PC-3 (cell line): ENCODE data around the gene OR2W3. TPM values are rescaled to one million over a fixed set of nuclear protein-coding genes. Genes with fewer than 3 reads are reported as not detected.

Experiments used
- ATAC-seq: fragments of 200-7000 bp; cut with Tn5 transposase; 2 replicates; pipeline ENCODE4 v1.9.1; 2020; ENCODE audit warnings: mild to moderate bottlenecking, moderate library complexity
- BruUV-seq: library from RNA; stranded (reverse); fragments of 400-500 nt; replicated peaks from 2 replicates; lab custom pipeline; 2021; lab: Mats Ljungman, UMichigan
- CTCF ChIA-PET: fragments of 300-600 bp; sonication (Branson Sonifier 250); formaldehyde crosslinking; loops from one replicate; lab custom pipeline; 2022; ENCODE audit warnings: antibody characterized with exemption; lab: Charles Lee
- POLR2A ChIA-PET: fragments of 300-600 bp; sonication (Branson Sonifier 250); formaldehyde crosslinking; loops from one replicate; lab custom pipeline; 2022; ENCODE audit warnings: antibody characterized with exemption; ENCODE audit not compliant: unreplicated experiment; lab: Charles Lee
- DNase-seq: peaks from one replicate; pipeline ENCODE4 v3.0.0-alpha.2; 2015
- H2AFZ ChIP-seq: fragments of 300-600 bp; sonication (generic); 2 replicates; pipeline ENCODE4 v1.6.0; 2016; ENCODE audit warnings: antibody characterized with exemption, low read length
- H3F3A ChIP-seq: fragments of 300-600 bp; sonication (generic); one replicate; pipeline ENCODE4 v1.6.0; 2017; ENCODE audit warnings: antibody characterized with exemption, low read length, control low read depth, mild to moderate bottlenecking; ENCODE audit not compliant: unreplicated experiment
- H3K27ac ChIP-seq: fragments of 300-600 bp; sonication (generic); 2 replicates; pipeline ENCODE4 v1.5.1; 2016; ENCODE audit warnings: mild to moderate bottlenecking, low read length
- H3K27me3 ChIP-seq: fragments of 300-600 bp; sonication (generic); 2 replicates; pipeline ENCODE4 v1.6.1; 2016; ENCODE audit warnings: low read length, mixed read lengths
- H3K36me3 ChIP-seq: fragments of 300-600 bp; sonication (generic); 2 replicates; pipeline ENCODE4 v1.6.1; 2016; ENCODE audit warnings: low read depth, mixed run types, low read length, mixed read lengths
- H3K4me1 ChIP-seq: fragments of 300-600 bp; sonication (generic); 2 replicates; pipeline ENCODE4 v1.5.1; 2016; ENCODE audit warnings: low read length; ENCODE audit not compliant: insufficient read depth
- H3K4me2 ChIP-seq: fragments of 300-600 bp; sonication (generic); 2 replicates; pipeline ENCODE4 v1.6.0; 2016; ENCODE audit warnings: low read length
- H3K4me3 ChIP-seq: fragments of 300-600 bp; sonication (generic); 2 replicates; pipeline ENCODE4 v1.5.1; 2016; ENCODE audit warnings: mild to moderate bottlenecking, low read length, mixed read lengths
- H3K79me2 ChIP-seq: fragments of 300-600 bp; sonication (generic); 2 replicates; pipeline ENCODE4 v1.6.1; 2017; ENCODE audit warnings: low read length, mixed read lengths
- H3K9ac ChIP-seq: fragments of 300-600 bp; sonication (generic); 2 replicates; pipeline ENCODE4 v1.6.0; 2016; ENCODE audit warnings: mild to moderate bottlenecking, low read length
- H3K9me2 ChIP-seq: fragments of 300-600 bp; sonication (generic); replicated peaks from 2 replicates; pipeline ENCODE4 v1.6.1; 2016; ENCODE audit warnings: mixed run types, low read length, mixed read lengths
- H3K9me3 ChIP-seq: fragments of 300-600 bp; sonication (generic); 2 replicates; pipeline ENCODE4 v1.6.1; 2016; ENCODE audit warnings: low read length, mixed read lengths
- H4K20me1 ChIP-seq: fragments of 300-600 bp; sonication (generic); 2 replicates; pipeline ENCODE4 v1.6.1; 2016; ENCODE audit warnings: low read length, mixed read lengths
- CTCF ChIP-seq: fragments of 300-600 bp; sonication (generic); conservative IDR thresholded peaks from 2 replicates; pipeline ENCODE4 v1.5.1; 2017; ENCODE audit warnings: antibody characterized with exemption, low read depth, mild to moderate bottlenecking, low read length
- EZH2 ChIP-seq: fragments of 300-600 bp; sonication (generic); IDR thresholded peaks from one replicate; pipeline ENCODE4 v1.6.1; 2017; ENCODE audit warnings: antibody characterized with exemption, mild to moderate bottlenecking, low read length; ENCODE audit not compliant: unreplicated experiment
- EZH2phosphoT487 ChIP-seq: fragments of 300-600 bp; sonication (generic); IDR thresholded peaks from 2 replicates; pipeline ENCODE4 v1.6.1; 2018; ENCODE audit warnings: mild to moderate bottlenecking, antibody characterized with exemption, low read length, borderline replicate concordance
- intact Hi-C: fragments of 100-400 bp; cut with micrococcal nuclease; formaldehyde crosslinking; loops from 2 replicates; pipeline ENCODE4 v1.9.0; 2023
- total RNA-seq: library from RNA; depleted of rRNA; stranded (reverse); fragments of >200 nt; gene quantifications from 2 replicates; pipeline ENCODE4 v1.2.3, GENCODE V29; 2014

Gene OR2W3
- total RNA-seq, 1 experiment from 2014 or later, result 4.5 TPM

DNA sequence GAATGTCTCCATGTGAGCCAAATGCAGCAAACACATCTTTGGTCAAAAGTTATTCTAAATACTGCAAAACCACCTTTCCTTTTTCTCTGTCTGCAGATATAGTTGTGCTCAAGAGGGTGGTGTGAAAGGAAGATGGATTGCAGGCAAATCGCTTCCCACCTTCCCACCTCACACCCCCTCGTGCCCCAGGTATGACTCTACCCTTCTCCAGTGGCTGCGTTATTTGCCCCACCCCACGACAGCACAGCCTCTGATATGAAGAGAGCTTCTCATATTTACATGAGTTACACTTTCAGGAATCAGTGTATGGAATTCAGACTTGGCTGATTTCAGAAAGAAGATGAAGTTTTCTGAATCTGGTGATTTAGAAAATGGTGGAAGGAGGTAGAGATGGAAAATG lies 32.6 kb upstream of the OR2W3 start:
- BruUV-seq, result no TSS peak
- Histone ChIP-seq H3K27me3 (no peaks in the 10 kb centered on the region), H3K79me2 (peaks cover 31% of the 10 kb centered on the region), H3K4me3 (no peak overlapping the region), H3K9ac (no peak overlapping the region), H3K9me3 (no peaks in the 10 kb centered on the region), H2AFZ (no peak overlapping the region), H3K4me1 (peaks cover 9% of the 10 kb centered on the region; the same call in 1 of the 2 replicates), H3K9me2 (no peaks in the 10 kb centered on the region), H3K36me3 (peaks cover 34% of the 10 kb centered on the region; the same call in 1 of the 2 replicates), H3F3A (no peaks in the 10 kb centered on the region), H4K20me1 (0 out of 2 replicates have a peak, but pooled peaks cover 4% of the 10 kb centered on the region), H3K4me2 (no peak overlapping the region), H3K27ac (no peak overlapping the region)
- TF ChIP-seq CTCF (no peak), EZH2phosphoT487 (no peak), EZH2 (no peak)
- intact Hi-C loops, result no loop called here
- DNase-seq (no peak), ATAC-seq (no peak)
- CTCF ChIA-PET, result no interaction called here
- POLR2A ChIA-PET, result no interaction called here

- peaks cover 13% of the 10 kb centered on the region for H3K79me2 ChIP-seq
- ChIA-PET CTCF (no interaction called here), POLR2A (no interaction called here)
- H4K20me1 ChIP-seq, result no peaks in the 10 kb centered on the region
- ATAC-seq (no peak), DNase-seq (no peak)
- no peak overlapping the region for H2AFZ ChIP-seq
- no peaks in the 10 kb centered on the region for H3K9me3 ChIP-seq
- peaks cover 51% of the 10 kb centered on the region for H3K36me3 ChIP-seq
- BruUV-seq, result no TSS peak
- no peak overlapping the region for H3K9ac ChIP-seq
- intact Hi-C loops, result no loop called here
- no peak overlapping the region for H3K4me3 ChIP-seq
- H3F3A ChIP-seq, result no peaks in the 10 kb centered on the region
- H3K27ac ChIP-seq, result no peak overlapping the region
- H3K4me1 ChIP-seq, result no peaks in the 10 kb centered on the region
- no peak for TF ChIP-seq CTCF
- no peak for TF ChIP-seq EZH2
- TF ChIP-seq EZH2phosphoT487, result no peak
- no peaks in the 10 kb centered on the region for H3K27me3 ChIP-seq
- H3K4me2 ChIP-seq, result no peak overlapping the region
- H3K9me2 ChIP-seq, result no peaks in the 10 kb centered on the region
These were observed 30.7 kb upstream of the OR2W3 start for GRCh38 chr1:247864644-247865043.

DNA sequence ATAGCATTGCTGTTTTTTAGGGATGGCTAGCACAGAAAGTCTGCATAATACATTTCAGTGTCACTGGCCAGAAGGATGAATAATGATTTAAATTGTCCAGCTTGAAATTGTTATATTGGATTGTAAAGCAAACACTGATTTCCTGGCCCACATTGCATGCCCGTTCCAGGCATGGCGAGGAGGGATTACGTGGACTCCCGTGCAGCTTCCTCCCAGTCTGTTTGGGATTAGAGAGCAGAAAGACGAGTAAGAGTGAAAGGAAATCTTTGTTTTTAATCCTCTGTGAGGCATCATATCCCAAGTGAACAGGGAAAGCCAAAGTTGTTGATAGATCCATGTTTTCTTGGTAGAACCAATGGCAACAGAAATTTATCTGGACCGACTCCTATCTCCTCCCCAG lies 30.0 kb upstream of the OR2W3 start:
- H3K36me3 ChIP-seq, result peaks cover 58% of the 10 kb centered on the region
- no peak for DNase-seq
- H3K4me1 ChIP-seq, result no peaks in the 10 kb centered on the region
- no peaks in the 10 kb centered on the region for H3K9me3 ChIP-seq
- intact Hi-C loops, result no loop called here
- ATAC-seq, result no peak
- no peak overlapping the region for H3K4me2 ChIP-seq
- ChIA-PET POLR2A (interaction anchor here (0.7 kb wide), 1 partner anchor 8 kb away, joined by 4 read pairs; the partner anchor contains the start of gene TRIM58), CTCF (no interaction called here)
- no peaks in the 10 kb centered on the region for H3K9me2 ChIP-seq
- no peak overlapping the region for H3K27ac ChIP-seq
- TF ChIP-seq CTCF (no peak), EZH2 (no peak), EZH2phosphoT487 (no peak)
- H2AFZ ChIP-seq, result no peak overlapping the region
- H3K79me2 ChIP-seq, result peaks cover 6% of the 10 kb centered on the region
- BruUV-seq, result no TSS peak
- no peaks in the 10 kb centered on the region for H3F3A ChIP-seq
- H3K27me3 ChIP-seq, result no peaks in the 10 kb centered on the region
- H4K20me1 ChIP-seq, result no peaks in the 10 kb centered on the region
- H3K4me3 ChIP-seq, result no peak overlapping the region
- no peak overlapping the region for H3K9ac ChIP-seq
